MM.1S (cell line): ENCODE data around the gene PDZD11.

Source experiments
- DNase-seq: peaks from one replicate; pipeline ENCODE4 v3.0.0-alpha.2; 2015
- H2AFZ ChIP-seq: fragments of 300-600 bp; sonication (generic); 2 replicates; pipeline ENCODE4 v1.6.0; 2016; ENCODE audit warnings: antibody characterized with exemption, low read length
- H3F3A ChIP-seq: fragments of 300-600 bp; sonication (generic); 2 replicates; pipeline ENCODE4 v1.6.1; 2016; ENCODE audit warnings: mild to moderate bottlenecking, antibody characterized with exemption, low read length, moderate library complexity, mixed read lengths; ENCODE audit not compliant: insufficient read depth
- H3K27ac ChIP-seq: fragments of 300-600 bp; sonication (generic); 2 replicates; pipeline ENCODE4 v1.5.1; 2016; ENCODE audit warnings: mild to moderate bottlenecking, low read length
- H3K27me3 ChIP-seq: fragments of 300-600 bp; sonication (generic); replicated peaks from 2 replicates; pipeline ENCODE4 v1.6.0; 2016; ENCODE audit warnings: low read length; ENCODE audit not compliant: insufficient read depth
- H3K36me3 ChIP-seq: fragments of 300-600 bp; sonication (generic); replicated peaks from 2 replicates; pipeline ENCODE4 v1.6.1; 2016; ENCODE audit warnings: mild to moderate bottlenecking, low read length, mixed read lengths; ENCODE audit not compliant: insufficient read depth
- H3K4me1 ChIP-seq: fragments of 300-600 bp; sonication (generic); 2 replicates; pipeline ENCODE4 v1.6.1; 2016; ENCODE audit warnings: low read length, mixed read lengths
- H3K4me2 ChIP-seq: fragments of 300-600 bp; sonication (generic); 2 replicates; pipeline ENCODE4 v1.6.0; 2016; ENCODE audit warnings: low read depth, low read length
- H3K4me3 ChIP-seq: fragments of 300-600 bp; sonication (generic); 2 replicates; pipeline ENCODE4 v1.5.1; 2016; ENCODE audit warnings: low read length, mixed read lengths
- H3K79me2 ChIP-seq: fragments of 300-600 bp; sonication (generic); 2 replicates; pipeline ENCODE4 v1.6.1; 2016; ENCODE audit warnings: mixed run types, low read length, mixed read lengths
- H3K9ac ChIP-seq: fragments of 300-600 bp; sonication (generic); 2 replicates; pipeline ENCODE4 v1.6.1; 2016; ENCODE audit warnings: low read length, mixed read lengths
- H3K9me2 ChIP-seq: fragments of 300-600 bp; sonication (generic); replicated peaks from 2 replicates; pipeline ENCODE4 v1.6.1; 2016; ENCODE audit warnings: mild to moderate bottlenecking, low read length, mixed read lengths; ENCODE audit not compliant: insufficient read depth
- H3K9me3 ChIP-seq: fragments of 300-600 bp; sonication (generic); replicated peaks from 2 replicates; pipeline ENCODE4 v1.6.1; 2016; ENCODE audit warnings: mild to moderate bottlenecking, low read length, mixed read lengths; ENCODE audit not compliant: insufficient read depth
- H4K20me1 ChIP-seq: fragments of 300-600 bp; sonication (generic); 2 replicates; pipeline ENCODE4 v1.6.1; 2016; ENCODE audit warnings: mild to moderate bottlenecking, low read length, moderate library complexity, mixed read lengths; ENCODE audit not compliant: insufficient read depth
- CTCF ChIP-seq: fragments of 300-600 bp; sonication (generic); IDR thresholded peaks from 2 replicates; pipeline ENCODE4 v1.5.1; 2016; ENCODE audit warnings: antibody characterized with exemption, low read length, mixed read lengths
- EZH2 ChIP-seq: fragments of 300-600 bp; sonication (generic); optimal IDR thresholded peaks from 2 replicates; pipeline ENCODE3; 2017; ENCODE audit warnings: low read depth, mild to moderate bottlenecking, antibody characterized with exemption, low read length, mixed read lengths
- EZH2phosphoT487 ChIP-seq: fragments of 300-600 bp; sonication (generic); IDR thresholded peaks from 2 replicates; pipeline ENCODE4 v1.6.1; 2018; ENCODE audit warnings: antibody characterized with exemption, low read length

PDZD11 gene

GRCh38 chrX:70254909-70255308 lies 34.8 kb downstream of the PDZD11 start:
- H3K9me2 ChIP-seq: no peaks in the 10 kb centered on the region
- no peak overlapping the region for H3K9ac ChIP-seq
- H2AFZ ChIP-seq: no peak overlapping the region
- no peaks in the 10 kb centered on the region for H3K79me2 ChIP-seq
- H3K27ac ChIP-seq: no peak overlapping the region
- no peaks in the 10 kb centered on the region for H3F3A ChIP-seq
- no peaks in the 10 kb centered on the region for H3K9me3 ChIP-seq
- H3K4me2 ChIP-seq: no peak overlapping the region
- no peak for DNase-seq
- TF ChIP-seq EZH2phosphoT487 (no peak), EZH2 (no peak), CTCF (no peak)
- no peak overlapping the region for H3K4me3 ChIP-seq
- H3K36me3 ChIP-seq: no peaks in the 10 kb centered on the region
- no peaks in the 10 kb centered on the region for H4K20me1 ChIP-seq
- H3K27me3 ChIP-seq: no peaks in the 10 kb centered on the region
- no peaks in the 10 kb centered on the region for H3K4me1 ChIP-seq

GRCh38 chrX:70254063-70254400 lies 35.7 kb downstream of the PDZD11 start:
- Histone ChIP-seq H3K4me3 (no peak overlapping the region), H4K20me1 (no peaks in the 10 kb centered on the region), H3K4me1 (no peaks in the 10 kb centered on the region), H3K9me2 (no peaks in the 10 kb centered on the region), H3K79me2 (no peaks in the 10 kb centered on the region), H3K4me2 (no peak overlapping the region), H3F3A (no peaks in the 10 kb centered on the region), H3K36me3 (no peaks in the 10 kb centered on the region), H3K9ac (no peak overlapping the region), H3K9me3 (no peaks in the 10 kb centered on the region), H3K27me3 (no peaks in the 10 kb centered on the region), H2AFZ (no peak overlapping the region), H3K27ac (no peak overlapping the region)
- no peak for DNase-seq
- TF ChIP-seq EZH2phosphoT487 (no peak), EZH2 (no peak)

- Histone ChIP-seq H3K27ac (no peak overlapping the region), H2AFZ (no peak overlapping the region), H4K20me1 (no peaks in the 10 kb centered on the region), H3F3A (no peaks in the 10 kb centered on the region), H3K36me3 (no peaks in the 10 kb centered on the region), H3K4me1 (no peaks in the 10 kb centered on the region), H3K9me3 (no peaks in the 10 kb centered on the region), H3K4me2 (no peak overlapping the region), H3K9ac (no peak overlapping the region), H3K27me3 (no peaks in the 10 kb centered on the region), H3K4me3 (no peak overlapping the region), H3K79me2 (no peaks in the 10 kb centered on the region), H3K9me2 (no peaks in the 10 kb centered on the region)
- no peak for TF ChIP-seq EZH2
- no peak for TF ChIP-seq EZH2phosphoT487
- TF ChIP-seq CTCF: no peak
- no peak for DNase-seq
Observed at GRCh38 chrX:70253377-70254062, 36.2 kb downstream of the PDZD11 start.

- H3K9me2 ChIP-seq: no peaks in the 10 kb centered on the region
- no peaks in the 10 kb centered on the region for H3K9me3 ChIP-seq
- H3K27ac ChIP-seq: no peak overlapping the region
- no peak for TF ChIP-seq EZH2
- no peak for TF ChIP-seq EZH2phosphoT487
- TF ChIP-seq CTCF: no peak
- H3K27me3 ChIP-seq: no peaks in the 10 kb centered on the region
- no peak overlapping the region for H3K9ac ChIP-seq
- DNase-seq: no peak
- H3K4me1 ChIP-seq: no peaks in the 10 kb centered on the region
- H2AFZ ChIP-seq: no peak overlapping the region
- no peak overlapping the region for H3K4me2 ChIP-seq
- no peaks in the 10 kb centered on the region for H4K20me1 ChIP-seq
- no peaks in the 10 kb centered on the region for H3F3A ChIP-seq
- no peak overlapping the region for H3K4me3 ChIP-seq
- H3K79me2 ChIP-seq: no peaks in the 10 kb centered on the region
- H3K36me3 ChIP-seq: no peaks in the 10 kb centered on the region
Observed at GRCh38 chrX:70252491-70252890, 37.2 kb downstream of the PDZD11 start.
